Measurements from ENCODE around the gene WNT7B.

WNT7B gene

GRCh38 chr22:45977003-45977411, at the start of gene WNT7B:
Gene WNT7B, minus strand, starts transcription at chr22:45977162. Its CDS starts 408 bp downstream, at chr22:45976754.
- DNase-seq (ENCODE audit: low read depth): no peak

- DNase-seq (ENCODE audit: low read depth): no peak
These were observed 49.3 kb upstream of the WNT7B start for GRCh38 chr22:46025973-46026898.

- DNase-seq (ENCODE audit: low read depth): no peak
These were observed 48.4 kb upstream of the WNT7B start for GRCh38 chr22:46025225-46025972.

- no peak for DNase-seq (ENCODE audit: low read depth)
These were observed 47.3 kb upstream of the WNT7B start for GRCh38 chr22:46024136-46024840.

- no peak for DNase-seq (ENCODE audit: low read depth)
These were observed 46.6 kb upstream of the WNT7B start for GRCh38 chr22:46023558-46023981.

- no peak for DNase-seq (ENCODE audit: low read depth)
These were observed 46.0 kb upstream of the WNT7B start for GRCh38 chr22:46022881-46023512.

- DNase-seq (ENCODE audit: low read depth): no peak
These were observed 44.6 kb upstream of the WNT7B start for GRCh38 chr22:46021577-46021976.

GRCh38 chr22:46019351-46019750, 42.4 kb upstream of the WNT7B start:
- DNase-seq (ENCODE audit: low read depth): no peak

- no peak for DNase-seq (ENCODE audit: low read depth)
These were observed 41.9 kb upstream of the WNT7B start for GRCh38 chr22:46018859-46019258.

- no peak for DNase-seq (ENCODE audit: low read depth)
These were observed 40.2 kb upstream of the WNT7B start for GRCh38 chr22:46017166-46017565.

GRCh38 chr22:46013460-46014416, 36.8 kb upstream of the WNT7B start:
- peak; percentile 95 for DNase-seq (ENCODE audit: low read depth)

GRCh38 chr22:46012881-46013281, 35.9 kb upstream of the WNT7B start:
- DNase-seq (ENCODE audit: low read depth): no peak

GRCh38 chr22:46012182-46012880, 35.4 kb upstream of the WNT7B start:
- no peak for DNase-seq (ENCODE audit: low read depth)

GRCh38 chr22:46011627-46012181, 34.7 kb upstream of the WNT7B start:
- DNase-seq (ENCODE audit: low read depth): no peak

GRCh38 chr22:46010951-46011626, 34.1 kb upstream of the WNT7B start:
- DNase-seq (ENCODE audit: low read depth): no peak

GRCh38 chr22:46010207-46010867, 33.4 kb upstream of the WNT7B start:
- DNase-seq (ENCODE audit: low read depth): peak; percentile 46

GRCh38 chr22:46009730-46010129, 32.8 kb upstream of the WNT7B start:
- DNase-seq (ENCODE audit: low read depth): no peak

GRCh38 chr22:46008836-46009596, 32.1 kb upstream of the WNT7B start:
- no peak for DNase-seq (ENCODE audit: low read depth)

Measured in GM04504 (cell line).